EH (cell line): ENCODE results near the gene CLASRP.
"Not testable (repeated sequence)": the region's sequence is repeated elsewhere in the genome, so short reads cannot be mapped to it uniquely, and the experiment has no call there.

Source experiments
- DNase-seq: peaks from one replicate; pipeline ENCODE4 v3.0.0-alpha.2; 2015; ENCODE audit warnings: low read depth

Gene CLASRP

DNA sequence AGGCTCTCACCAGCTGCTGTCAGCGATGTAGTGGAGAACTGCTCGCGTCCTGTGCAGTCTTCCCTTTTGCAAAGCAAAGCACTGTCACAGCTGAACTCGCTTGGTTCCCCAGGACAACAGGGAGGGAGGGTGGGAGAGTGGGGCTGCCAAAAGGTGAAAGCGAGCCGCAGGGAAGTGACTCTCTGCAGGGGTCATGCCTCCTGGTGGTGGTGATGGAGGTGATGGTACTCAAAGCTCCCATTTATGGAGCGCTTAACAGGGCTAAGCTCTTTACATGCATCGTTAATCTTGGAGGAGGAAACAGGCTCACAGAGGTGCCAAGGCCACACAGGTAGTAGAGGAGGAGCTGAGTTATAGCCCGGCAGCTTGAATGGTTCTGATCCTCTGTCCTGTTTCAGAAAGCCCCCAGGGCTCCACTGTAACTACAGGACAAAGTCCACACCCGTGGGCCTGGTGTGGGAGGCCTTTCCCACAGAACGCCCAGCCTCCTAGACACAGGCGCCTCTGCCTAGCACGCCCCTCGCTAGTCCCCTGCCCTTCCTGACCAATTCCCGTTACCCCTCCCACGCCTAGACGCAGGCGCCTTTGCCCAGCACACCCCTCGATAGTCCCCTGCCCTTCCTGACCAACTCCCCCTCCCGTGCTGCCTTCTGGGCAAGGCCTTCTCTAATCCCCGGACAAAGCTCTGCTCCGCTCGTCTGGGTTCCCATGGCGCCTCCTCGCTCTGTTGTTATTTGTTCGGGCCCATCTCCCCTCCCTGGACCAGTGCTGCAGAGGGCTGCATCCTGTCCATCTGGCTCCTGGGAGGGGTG is 64.9 kb downstream of the CLASRP start:
- DNase-seq, result no peak

- no peak for DNase-seq
These were observed 66.0 kb downstream of the CLASRP start for GRCh38 chr19:45104658-45105349.

DNA sequence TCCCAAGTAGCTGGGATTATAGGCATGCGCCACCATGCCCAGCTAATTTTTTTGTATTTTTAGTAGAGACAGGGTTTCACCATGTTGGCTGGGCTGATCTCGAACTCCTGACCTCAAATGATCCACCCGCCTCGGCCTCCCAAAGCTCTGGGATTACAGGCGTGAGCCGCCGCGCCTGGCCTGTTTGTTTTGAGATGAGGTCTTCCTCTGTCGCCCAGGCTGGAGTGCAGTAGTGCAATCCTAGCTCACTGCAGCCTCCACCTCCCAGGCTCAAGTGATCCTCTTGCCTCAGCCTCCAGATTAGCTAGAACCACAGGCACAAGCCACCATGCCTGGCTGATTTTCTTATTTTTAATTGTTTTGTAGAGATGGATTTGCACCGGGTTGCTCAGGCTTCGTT is 67.5 kb downstream of the CLASRP start:
- DNase-seq, result not testable (repeated sequence)

DNA sequence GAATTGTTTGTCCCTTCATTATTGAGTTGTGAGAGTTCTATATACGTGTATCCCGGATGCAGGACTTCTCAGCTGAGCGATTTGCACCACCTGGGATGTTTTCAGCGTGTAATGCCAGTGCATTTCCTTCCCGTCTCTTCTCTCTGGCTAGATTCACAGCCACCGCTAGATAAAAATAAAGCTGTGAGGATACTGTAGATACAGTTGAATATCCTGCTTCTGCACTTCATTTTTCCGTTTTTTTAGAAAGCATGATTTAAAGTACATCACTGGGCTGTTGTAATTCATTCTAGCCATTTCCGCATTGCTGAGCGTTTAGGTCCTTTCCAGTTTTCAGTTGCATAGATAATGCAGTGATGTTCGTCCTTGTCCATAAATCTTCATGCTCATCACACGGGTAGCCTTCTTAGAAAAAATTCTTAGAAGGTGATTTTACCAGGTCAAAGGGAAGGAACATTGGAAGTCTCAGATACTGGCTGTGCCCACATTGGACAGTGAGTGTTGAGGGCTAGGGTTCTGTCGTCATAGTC is 68.8 kb downstream of the CLASRP start:
- no peak for DNase-seq

- peak; percentile 13 for DNase-seq
These were observed 72.0 kb downstream of the CLASRP start for GRCh38 chr19:45110851-45111266.

DNA sequence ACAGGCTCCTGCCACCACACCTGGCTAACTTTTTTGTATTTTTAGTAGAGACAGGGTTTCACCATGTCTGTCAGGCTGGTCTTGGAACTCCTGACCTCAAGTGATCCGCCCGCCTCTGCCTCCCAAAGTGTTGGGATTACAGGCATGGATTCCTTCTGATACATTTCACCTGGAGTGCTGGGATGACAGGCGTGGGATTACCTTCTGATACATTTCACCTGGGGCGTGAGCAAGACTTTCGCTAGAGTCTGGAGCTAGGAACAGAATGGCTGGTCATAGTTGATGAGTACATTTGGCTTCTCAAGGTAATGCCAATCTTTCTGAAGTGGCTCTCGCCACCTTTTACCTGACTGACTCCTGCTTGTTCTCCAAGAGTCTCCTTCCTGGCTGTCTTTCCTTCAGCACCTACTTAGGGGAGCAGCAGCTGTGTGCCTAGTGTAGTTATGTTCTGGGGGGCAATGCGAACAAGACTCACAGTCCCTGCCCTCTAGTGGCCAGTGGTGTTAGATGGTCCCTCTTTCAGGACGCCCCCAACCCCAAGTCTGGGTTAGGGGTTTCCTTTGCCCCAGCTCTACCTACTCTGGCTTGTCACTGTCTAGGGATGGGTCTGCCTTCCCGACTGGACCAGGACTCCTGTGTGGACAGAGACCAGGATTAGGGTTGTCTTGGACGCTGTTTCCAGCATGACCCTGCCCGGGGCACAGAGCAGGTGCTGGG is 73.4 kb downstream of the CLASRP start:
- no peak for DNase-seq

DNA sequence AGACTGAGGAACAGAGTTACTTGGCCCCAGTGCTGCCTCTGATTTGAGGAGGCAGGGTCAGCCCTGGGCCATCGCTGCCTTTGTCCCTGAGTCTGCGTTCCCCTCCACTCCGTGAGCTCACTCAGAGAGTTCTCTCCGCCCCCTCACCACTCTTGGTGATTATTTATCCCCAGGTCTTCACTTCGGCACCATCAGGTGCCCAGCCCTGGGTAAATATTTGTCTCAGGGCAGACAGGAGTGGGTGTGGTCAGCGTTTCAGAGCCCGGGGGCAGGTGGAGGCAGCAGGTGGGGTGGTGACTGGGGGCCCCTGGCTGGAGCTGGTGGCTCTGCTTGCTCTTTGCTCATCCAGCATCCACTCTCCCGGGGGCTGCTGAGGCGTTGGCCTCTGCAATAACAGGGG is 74.8 kb downstream of the CLASRP start:
- DNase-seq, result no peak

GRCh38 chr19:45114116-45114515 is 75.3 kb downstream of the CLASRP start:
- DNase-seq, result no peak

GRCh38 chr19:45115809-45116615 is 77.2 kb downstream of the CLASRP start:
- no peak for DNase-seq

DNA sequence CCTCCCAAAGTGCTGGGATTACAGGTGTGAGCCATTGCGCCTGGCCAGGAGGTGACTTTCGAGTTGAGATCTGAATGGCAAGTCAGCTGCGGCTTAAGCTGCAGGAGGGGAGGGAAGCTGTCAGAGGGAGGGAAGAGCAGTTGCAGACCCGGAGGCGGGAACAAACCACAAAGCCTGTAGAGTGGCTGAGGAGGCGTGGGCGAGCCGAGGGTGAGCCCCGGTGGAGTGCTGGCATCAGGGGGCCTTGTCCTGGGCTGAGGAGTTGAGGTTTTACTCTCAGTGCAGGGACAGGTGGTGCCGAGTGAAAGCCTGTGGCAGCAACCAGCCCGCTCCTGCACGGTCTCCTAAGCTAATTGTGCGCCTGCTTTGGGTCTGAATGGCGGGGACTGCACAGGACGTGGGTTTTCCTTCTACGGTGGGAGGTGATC is 78.3 kb downstream of the CLASRP start:
- DNase-seq, result no peak

GRCh38 chr19:45117671-45118070 is 78.8 kb downstream of the CLASRP start:
- DNase-seq, result no peak

GRCh38 chr19:45118106-45118505 is 79.3 kb downstream of the CLASRP start:
- no peak for DNase-seq

DNA sequence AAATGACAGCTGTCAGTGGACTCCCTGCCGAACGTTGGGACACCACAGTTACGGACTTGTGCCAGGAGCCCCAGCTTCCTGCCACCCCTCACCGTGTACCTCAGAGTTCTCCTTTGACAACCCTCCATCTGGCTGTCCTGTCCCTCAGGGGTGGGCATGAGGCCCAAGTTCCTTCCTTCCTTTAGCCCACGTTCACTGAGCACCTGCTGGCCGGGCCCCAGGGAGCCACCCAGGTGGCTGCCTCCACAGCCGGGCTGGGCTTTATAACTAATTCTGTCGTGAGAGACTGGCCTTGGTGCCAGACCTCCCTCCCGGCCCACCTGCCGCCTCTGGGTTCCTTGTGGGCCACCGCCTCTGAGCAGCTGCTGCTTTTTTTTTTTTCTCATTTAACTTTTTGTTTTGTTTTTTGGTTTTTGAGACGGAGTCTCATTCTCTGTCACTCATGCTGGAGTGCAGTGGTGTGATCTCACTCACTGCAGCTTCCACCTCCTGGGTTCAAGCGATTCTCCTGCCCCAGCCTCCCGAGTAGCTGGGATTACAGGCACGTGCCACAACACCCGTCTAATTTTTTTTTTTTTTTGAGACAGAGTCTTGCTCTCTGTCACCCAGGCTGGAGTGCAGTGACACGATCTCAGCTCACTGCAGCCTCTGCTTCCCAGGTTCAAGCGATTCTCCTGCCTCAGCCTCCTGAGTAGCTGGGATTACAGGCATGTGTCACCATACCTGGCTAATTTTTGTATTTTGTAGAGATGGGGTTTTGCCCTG is 79.9 kb downstream of the CLASRP start:
- DNase-seq, result not testable (repeated sequence)

DNA sequence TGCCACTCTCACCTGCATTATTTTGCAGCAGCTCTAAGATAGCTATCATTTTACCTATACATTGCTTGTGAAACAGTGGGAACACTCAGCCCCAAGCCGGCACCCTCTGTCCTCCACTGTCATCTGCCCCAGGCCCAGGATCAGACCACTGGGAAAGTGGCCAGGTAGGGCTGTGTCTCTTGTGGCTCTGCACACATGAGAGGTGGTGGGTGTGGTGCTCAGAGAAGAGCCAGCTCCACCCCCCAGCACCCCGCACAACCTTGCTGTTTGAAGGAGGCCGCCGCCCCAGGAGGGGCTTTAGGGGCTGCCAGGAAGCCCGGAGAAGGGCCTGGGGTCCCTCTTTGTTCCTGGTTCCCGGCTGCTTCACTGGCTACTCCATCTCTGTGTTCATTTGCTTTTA is 80.7 kb downstream of the CLASRP start:
- DNase-seq, result no peak
